Measurements from ENCODE around the gene SHOX. TPM values are rescaled to one million over a fixed set of nuclear protein-coding genes. Genes with fewer than 3 reads are reported as not detected.

SHOX gene
- total and polyA plus RNA-seq, 12 donors, result not detected

DNA sequence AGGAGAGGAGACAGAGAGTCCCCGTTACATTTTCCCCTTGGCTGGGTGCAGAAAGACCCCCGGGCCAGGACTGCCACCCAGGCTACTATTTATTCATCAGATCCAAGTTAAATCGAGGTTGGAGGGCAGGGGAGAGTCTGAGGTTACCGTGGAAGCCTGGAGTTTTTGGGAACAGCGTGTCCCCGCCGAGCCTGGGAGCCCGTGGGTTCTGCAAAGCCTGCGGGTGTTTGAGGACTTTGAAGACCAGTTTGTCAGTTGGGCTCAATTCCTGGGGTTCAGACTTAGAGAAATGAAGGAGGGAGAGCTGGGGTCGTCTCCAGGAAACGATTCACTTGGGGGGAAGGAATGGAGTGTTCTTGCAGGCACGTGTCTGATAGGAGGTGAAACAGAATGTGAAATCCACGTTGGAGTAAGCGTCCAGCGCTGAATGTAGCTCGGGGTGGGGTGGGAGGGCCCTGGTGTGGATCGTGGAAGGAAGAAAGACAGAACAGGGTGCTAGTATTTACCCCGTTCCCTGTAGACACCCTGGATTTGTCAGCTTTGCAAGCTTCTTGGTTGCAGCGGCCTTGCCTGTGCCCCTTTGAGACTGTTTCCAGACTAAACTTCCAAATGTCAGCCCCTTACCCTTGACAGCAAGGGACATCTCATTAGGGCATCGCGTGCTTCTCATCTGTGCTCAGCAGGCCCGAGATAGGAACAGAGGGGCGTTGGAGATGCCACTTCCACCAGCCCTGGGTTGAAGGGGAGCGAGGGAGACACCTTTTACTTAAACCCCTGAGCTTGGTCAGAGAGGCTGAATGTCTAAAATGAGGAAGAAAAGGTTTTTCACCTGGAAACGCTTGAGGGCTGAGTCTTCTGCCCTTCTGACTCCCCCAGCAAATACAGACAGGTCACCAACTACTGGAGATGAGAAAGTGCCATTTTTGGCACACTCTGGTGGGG, 2.7 kb downstream of the SHOX start:
- WGBS, 2 donors, result 0 to 2% methylated on average over 25 of the region's 25 CpGs
- peaks cover 22 to 88% (median 87%) of the 10 kb centered on the region in 7 donors for H3K27me3 ChIP-seq
- intact Hi-C loops (cut with DNase I), result no loop called here

GRCh38 chrX:633985-634958, 3.7 kb downstream of the SHOX start:
- intact Hi-C loops (cut with DNase I), result no loop called here
- no peak for TF ChIP-seq CTCF (IDR thresholded peaks at IDR 0.05)
- no peak for ATAC-seq

More for the DNA sequence above, 2.7 kb downstream of the SHOX start:
- no peak overlapping the region for H3K27ac ChIP-seq
- no peak for TF ChIP-seq CTCF (IDR thresholded peaks at IDR 0.05)
- H3K36me3 ChIP-seq, result no peaks in the 10 kb centered on the region
- no peak for DNase-seq
- H3K4me3 ChIP-seq, result no peak overlapping the region
- H3K4me1 ChIP-seq, result peaks cover 0 to 21% (median 0%) of the 10 kb centered on the region in 9 donors
- no peaks in the 10 kb centered on the region for H3K9me3 ChIP-seq
- no peak for ATAC-seq

GRCh38 chrX:635428-636090, 5.0 kb downstream of the SHOX start:
- DNase-seq (no peak), ATAC-seq (no peak)
- peaks cover 24 to 94% (median 94%) of the 10 kb centered on the region in 7 donors for H3K27me3 ChIP-seq
- intact Hi-C loops (cut with DNase I), result no loop called here
- peaks cover 0 to 21% (median 0%) of the 10 kb centered on the region in 9 donors for H3K4me1 ChIP-seq
- WGBS, 2 donors, result 1 to 3% methylated on average over 29 of the region's 29 CpGs
- H3K27ac ChIP-seq, result no peak overlapping the region
- H3K36me3 ChIP-seq, result no peaks in the 10 kb centered on the region
- TF ChIP-seq CTCF (IDR thresholded peaks at IDR 0.05), result no peak
- H3K9me3 ChIP-seq, result no peaks in the 10 kb centered on the region
- H3K4me3 ChIP-seq, result no peak overlapping the region

More at GRCh38 chrX:633985-634958, 3.7 kb downstream of the SHOX start:
- 1 to 2% methylated on average over 84 of the region's 84 CpGs for WGBS, 2 donors
- H3K36me3 ChIP-seq, result no peaks in the 10 kb centered on the region
- H3K27me3 ChIP-seq, result peaks cover 28 to 94% (median 94%) of the 10 kb centered on the region in 7 donors
- no peak overlapping the region for H3K4me3 ChIP-seq
- no peak for DNase-seq
- no peaks in the 10 kb centered on the region for H3K9me3 ChIP-seq
- H3K4me1 ChIP-seq, result peaks cover 0 to 21% (median 0%) of the 10 kb centered on the region in 9 donors
- H3K27ac ChIP-seq, result no peak overlapping the region

All from heart right ventricle (tissue), 16 donors.